HG02870 (cell line): ENCODE measurements around the gene ZER1.
"Not testable (repeated sequence)": the region's sequence is repeated elsewhere in the genome, so short reads cannot be mapped to it uniquely, and the experiment has no call there.

Experiments used
- ATAC-seq: cut with Tn5 transposase; IDR thresholded peaks from one replicate; pipeline ENCODE4 v1.9.1; 2021; ENCODE audit warnings: mild to moderate bottlenecking, moderate library complexity; ENCODE audit not compliant: unreplicated experiment

Gene ZER1

DNA sequence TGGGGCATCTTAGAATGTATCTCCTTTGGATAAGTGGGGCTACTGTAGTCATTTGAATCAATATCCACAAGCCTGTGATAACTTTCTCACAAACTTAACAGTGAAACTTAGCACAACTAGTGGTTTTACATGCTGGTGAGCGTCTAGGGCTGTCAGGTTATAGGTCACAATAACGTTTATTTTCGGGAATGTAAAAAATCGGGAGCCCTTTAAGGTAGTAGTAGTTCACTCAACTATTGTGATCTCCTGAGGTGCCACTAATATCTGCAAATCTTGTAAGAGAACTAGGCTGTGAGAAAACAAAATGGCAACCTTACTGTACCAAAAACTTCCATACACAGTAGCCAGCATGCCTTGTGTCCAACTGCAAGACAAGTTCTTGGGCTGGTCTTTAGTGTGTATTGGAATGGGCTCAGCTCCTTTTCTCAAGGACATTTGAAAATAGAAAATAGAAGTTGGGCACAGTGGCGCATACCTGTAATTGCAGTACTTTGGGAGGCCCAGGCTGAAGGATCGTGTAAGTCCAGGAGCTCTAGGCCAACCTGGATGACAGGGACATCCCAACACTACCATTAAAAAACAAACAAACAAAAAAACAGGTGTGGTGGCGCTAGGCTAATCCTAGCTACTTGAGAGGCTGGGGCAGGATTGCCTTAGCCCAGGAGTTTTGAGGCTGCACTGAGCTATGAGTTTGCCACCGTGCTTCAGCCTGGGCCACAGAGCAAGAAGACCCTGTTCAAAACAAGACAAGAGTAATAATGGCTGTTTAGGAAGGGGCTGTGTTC is 74.6 kb downstream of the ZER1 start:
- ATAC-seq = no peak

- no peak for ATAC-seq
These were observed 77.4 kb downstream of the ZER1 start for GRCh38 chr9:128694344-128694743.

DNA sequence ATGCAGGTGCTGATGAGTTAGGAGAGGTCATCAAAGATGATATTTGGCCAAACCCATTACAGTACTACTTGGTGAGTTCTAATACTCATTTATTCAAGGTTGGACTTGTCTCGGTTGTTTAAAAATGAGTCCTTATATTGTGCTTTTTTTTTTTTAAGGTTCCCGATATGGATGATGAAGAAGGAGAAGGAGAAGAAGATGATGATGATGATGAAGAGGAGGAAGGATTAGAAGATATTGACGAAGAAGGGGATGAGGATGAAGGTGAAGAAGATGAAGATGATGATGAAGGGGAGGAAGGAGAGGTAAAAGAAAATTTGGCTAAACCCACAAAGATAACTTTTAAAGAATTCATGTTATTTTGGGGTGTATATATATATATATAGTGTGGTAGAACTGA is 78.0 kb downstream of the ZER1 start:
- not testable (repeated sequence) for ATAC-seq

DNA sequence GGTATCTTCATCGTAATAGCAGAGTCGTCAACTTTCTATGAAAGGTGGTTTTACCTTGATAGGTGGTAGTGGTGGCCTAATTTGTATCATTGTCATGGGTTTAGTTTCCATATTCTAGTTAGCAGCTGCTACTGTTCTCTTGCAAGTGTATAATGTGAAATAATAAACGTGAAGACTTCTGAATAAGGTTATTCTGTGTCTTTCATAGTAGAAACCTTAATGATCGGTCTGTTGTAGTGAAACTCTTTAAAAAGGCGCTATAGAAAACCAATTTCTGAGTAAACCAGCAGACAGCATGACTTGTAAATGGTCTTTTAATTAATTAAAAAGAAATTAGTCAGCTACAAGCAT is 81.1 kb downstream of the ZER1 start:
- no peak for ATAC-seq

GRCh38 chr9:128689820-128690683 is 81.7 kb downstream of the ZER1 start:
- no peak for ATAC-seq

DNA sequence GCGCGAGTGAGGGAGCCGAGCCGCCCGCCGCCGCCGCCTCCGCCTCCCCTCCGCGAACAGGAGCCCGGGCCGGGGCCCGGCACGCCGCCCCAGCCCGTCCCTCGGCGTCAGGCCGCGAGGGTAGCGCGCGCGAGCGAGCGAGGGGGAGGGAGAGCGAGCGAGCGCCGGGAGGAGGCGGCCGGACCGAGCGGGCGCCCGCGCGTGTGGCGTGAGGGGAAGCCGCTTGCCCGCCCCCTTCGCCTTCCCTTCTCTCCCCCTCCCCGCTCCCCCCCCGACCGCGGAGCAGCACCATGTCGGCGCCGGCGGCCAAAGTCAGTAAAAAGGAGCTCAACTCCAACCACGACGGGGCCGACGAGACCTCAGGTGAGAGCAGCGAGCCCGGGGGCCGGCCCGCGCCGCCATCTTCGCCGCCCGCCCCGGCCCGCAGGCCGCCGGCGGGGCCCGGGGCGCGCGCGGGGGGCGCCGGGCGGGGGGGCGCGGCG is 82.4 kb downstream of the ZER1 start:
- ATAC-seq = peak; percentile 6

DNA sequence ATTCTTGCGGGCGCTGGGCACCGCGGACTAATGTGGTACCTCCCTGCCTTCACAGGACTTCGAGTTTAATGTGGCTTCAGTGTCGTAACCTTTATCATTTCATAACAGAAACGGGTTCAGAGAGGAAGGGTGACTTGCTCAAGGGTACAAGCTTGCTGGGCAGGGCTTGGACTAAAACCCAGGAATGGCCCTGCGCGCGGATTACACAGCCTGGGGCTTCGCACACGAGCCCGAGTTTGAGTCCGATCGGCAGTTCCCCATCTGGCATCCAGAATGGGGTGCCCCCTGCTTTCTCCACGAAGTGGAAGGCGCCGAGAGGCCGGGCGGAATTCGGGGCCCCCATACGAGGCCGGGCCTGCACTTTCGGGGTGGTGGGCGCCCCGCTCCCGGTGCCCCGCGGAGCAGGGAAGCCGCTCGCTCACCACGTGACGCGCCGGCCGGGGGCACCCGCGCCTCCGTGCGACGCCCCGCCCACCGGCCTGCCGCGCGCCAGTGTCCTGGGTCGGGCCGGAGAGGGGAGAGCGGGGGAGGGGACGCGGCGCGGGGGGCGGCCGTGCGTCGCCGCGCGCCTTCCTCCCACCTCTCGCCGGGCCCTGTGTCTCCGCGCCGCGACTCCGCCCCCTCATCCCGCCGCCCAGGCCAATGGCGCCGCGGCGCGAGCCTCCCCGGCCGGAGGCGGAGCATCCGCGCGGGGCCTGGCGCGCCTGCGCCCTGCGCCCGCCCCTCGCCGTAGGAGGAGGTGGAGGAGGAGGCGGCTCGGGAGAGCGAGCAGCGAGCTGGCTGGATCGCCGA is 83.0 kb downstream of the ZER1 start, which contains the start of gene SET:
SET (plus strand) TSS at position 722 of the 792 bp plus-strand sequence. CDS start 361 bp downstream, outside the sequence.
- peak; percentile 63 for ATAC-seq

GRCh38 chr9:128687453-128687852 is 84.3 kb downstream of the ZER1 start:
- no peak for ATAC-seq

DNA sequence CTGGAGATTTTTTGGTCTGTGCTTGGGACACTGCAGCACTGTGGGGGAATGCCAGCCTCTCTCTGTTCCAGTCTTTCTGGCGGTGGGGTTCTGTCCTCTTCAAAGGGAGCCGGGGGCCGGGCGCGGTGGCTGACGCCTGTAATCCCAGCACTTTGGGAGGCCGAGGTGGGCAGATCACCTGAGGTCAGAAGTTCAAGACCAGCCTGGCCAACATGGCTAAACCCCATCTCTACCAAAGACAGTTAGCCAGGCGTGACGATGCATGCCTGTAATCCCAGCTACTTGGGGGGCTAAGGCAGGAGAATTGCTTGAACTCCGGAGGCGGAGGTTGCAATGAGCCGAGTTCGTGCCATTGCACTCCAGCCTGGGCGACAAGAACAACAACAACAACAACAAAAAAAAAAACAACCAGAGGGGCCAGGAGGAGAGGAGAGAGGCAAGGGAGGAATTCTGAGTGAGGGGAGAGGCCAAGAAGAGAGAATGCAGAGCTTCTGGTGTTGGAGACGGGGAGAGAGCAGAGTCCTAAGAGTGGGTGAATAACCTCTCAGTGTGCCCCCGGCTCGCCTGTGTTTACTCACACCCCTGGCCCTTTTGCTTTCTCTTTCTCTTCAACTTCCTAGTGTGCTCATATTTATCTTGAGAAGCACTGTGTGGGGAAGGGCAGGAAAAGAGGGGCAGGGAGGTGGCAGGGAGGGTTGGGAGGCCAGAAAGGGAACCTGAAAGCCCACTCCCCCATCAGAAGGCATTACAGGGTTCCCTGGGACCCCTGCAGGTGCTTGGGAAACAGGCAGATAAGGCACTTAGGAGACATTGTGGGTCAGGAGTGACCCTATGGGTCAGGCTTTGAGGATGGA is 85.9 kb downstream of the ZER1 start:
- no peak for ATAC-seq

DNA sequence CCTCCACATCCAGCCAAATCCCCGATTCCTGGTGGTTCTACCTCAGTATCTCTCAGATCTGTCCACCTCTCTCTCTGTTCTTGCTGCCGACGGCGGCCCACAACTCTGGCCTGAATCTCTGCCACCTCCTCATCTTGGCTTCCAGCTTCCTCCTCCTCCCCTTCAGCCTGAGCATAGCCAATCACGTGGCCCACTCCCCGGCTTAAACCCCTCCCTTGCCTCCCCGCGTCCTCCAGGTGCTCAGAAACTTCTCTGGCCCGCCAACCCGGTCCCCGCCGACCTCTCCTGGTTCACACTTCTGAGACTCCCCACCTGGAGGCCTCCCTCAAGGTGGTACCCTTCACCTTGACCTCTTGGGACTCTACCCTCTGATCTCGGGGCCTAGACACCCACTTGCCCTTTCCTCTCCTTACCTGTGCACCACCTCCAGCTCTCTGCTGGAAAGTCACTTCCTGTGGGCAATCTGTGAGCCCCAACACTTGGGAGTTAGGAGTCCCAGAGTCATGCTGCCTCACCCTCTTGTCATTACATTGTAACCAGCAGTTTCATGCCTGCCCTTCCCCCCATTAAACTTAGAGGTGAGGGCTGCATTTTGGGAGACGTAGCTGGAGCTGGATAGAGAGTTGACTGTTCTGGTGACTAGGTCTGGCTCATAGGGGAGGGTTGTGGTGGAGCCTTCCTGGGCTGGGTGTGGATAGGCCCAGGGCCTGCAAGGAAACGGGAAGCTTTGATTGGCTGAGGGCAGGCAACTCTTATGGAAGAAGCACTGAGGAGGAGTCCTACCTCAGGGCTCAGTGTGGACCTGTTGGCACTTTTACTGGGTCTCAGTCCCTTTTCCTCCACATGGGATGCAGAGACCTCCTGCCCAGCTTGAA is 87.2 kb downstream of the ZER1 start:
- ATAC-seq = peak; percentile 27

DNA sequence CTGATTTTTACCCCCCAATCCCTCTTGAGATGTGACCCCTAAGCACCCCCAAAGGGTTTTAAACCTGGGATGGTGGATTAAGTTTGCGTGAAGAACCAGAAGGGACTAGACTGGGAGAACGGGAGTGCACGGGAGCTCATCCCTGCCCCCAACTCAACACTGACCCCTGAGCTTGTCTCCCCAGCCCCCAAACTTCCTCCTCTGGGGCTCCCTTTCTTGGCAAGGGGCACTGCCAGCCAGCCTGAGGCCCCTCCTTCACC is 87.7 kb downstream of the ZER1 start:
- no peak for ATAC-seq

GRCh38 chr9:128683340-128684064 is 88.2 kb downstream of the ZER1 start:
- ATAC-seq = no peak
